Body of pancreas (tissue), 4 donors: ENCODE results near the gene CYP4F8. TPM values are rescaled to one million over a fixed set of nuclear protein-coding genes. Genes with fewer than 3 reads are reported as not detected.
A peak's percentile ranks its signal among the peaks of the same experiment; 100 is the strongest.
"Not testable (repeated sequence)": the region's sequence is repeated elsewhere in the genome, so short reads cannot be mapped to it uniquely, and the experiment has no call there.

Experiments used
- ATAC-seq: fragments of 150-250 bp; one replicate; pipeline ENCODE4 v1.9.1; 2016
- DNase-seq, 4 donors: peaks; one replicate each; pipeline ENCODE4 v3.0.0-alpha.2; 2019
- H3K27ac ChIP-seq, 4 donors: fragments of 200-600 bp; sonication (generic); 1 replicate in 3 of 4; 2 replicates in 1 of 4; pipeline versions ENCODE4 v1.5.1 to v1.6.1; 2016 to 2019; ENCODE audit warnings: mild to moderate bottlenecking in 1 of 4, mixed read lengths in 1 of 4, moderate library complexity in 1 of 4
- H3K27me3 ChIP-seq, 2 donors: fragments of 200-600 bp; sonication (generic); one replicate each; pipeline ENCODE4 v1.6.0; 2016; ENCODE audit warnings: mild to moderate bottlenecking in 1 of 2
- H3K36me3 ChIP-seq, 2 donors: fragments of 200-600 bp; sonication (generic); replicated peaks in 1 of 2; 2 replicates each; pipeline ENCODE4 v1.5.1; 2016; ENCODE audit warnings: low read depth in 2 of 2; ENCODE audit not compliant: insufficient read depth in 1 of 2
- H3K4me1 ChIP-seq: fragments of 200-600 bp; sonication (generic); one replicate; pipeline ENCODE4 v1.6.0; 2016
- H3K4me3 ChIP-seq, 2 donors: fragments of 200-600 bp; sonication (generic); 1 replicate in 1 of 2; 2 replicates in 1 of 2; pipeline ENCODE4 v1.5.1; 2016 to 2019
- H3K9me3 ChIP-seq, 3 donors: fragments of 200-600 bp; sonication (generic); 1 replicate in 2 of 3; 2 replicates in 1 of 3; pipeline ENCODE4 v1.5.1; 2016
- POLR2A ChIP-seq, 3 donors: fragments of 450-650 bp; IDR thresholded peaks; one replicate each; pipeline ENCODE4 v1.6.1; 2016; ENCODE audit warnings: antibody characterized with exemption in 3 of 3, mild to moderate bottlenecking in 2 of 3
- WGBS, 2 donors: methylation state at CpG; one replicate each; pipeline ENCODE4 v1.1.5; 2017; 5-methylcytosine and 5-hydroxymethylcytosine counted together
- intact Hi-C: fragments of 100-400 bp; cut with DNase I; formaldehyde crosslinking; loops from one replicate; pipeline ENCODE4 v1.15.1; 2023
- small RNA-seq: library from RNA; depleted of rRNA; stranded (forward); fragments of <200 nt; gene quantifications from one replicate; pipeline ENCODE3, GENCODE V24; 2016
- total RNA-seq, 2 donors: library from RNA; depleted of rRNA; stranded (reverse); fragments of >200 nt; gene quantifications; one replicate each; pipeline ENCODE4 v1.1.0, GENCODE V29; 2016
- TF ChIP-seq, protein P1 (sequence below), 7 experiments: fragments of 450-650 bp in 4 of 7; fragments of 200-600 bp in 3 of 7; sonication (generic) in 3 of 7; IDR thresholded peaks; one replicate each; pipeline ENCODE4 v1.5.1; 2016 to 2019; ENCODE audit warnings: antibody characterized with exemption in 7 of 7

Gene CYP4F8
- total RNA-seq, 2 donors from 2014 or later, result 0.26 TPM; not detected in 1

DNA sequence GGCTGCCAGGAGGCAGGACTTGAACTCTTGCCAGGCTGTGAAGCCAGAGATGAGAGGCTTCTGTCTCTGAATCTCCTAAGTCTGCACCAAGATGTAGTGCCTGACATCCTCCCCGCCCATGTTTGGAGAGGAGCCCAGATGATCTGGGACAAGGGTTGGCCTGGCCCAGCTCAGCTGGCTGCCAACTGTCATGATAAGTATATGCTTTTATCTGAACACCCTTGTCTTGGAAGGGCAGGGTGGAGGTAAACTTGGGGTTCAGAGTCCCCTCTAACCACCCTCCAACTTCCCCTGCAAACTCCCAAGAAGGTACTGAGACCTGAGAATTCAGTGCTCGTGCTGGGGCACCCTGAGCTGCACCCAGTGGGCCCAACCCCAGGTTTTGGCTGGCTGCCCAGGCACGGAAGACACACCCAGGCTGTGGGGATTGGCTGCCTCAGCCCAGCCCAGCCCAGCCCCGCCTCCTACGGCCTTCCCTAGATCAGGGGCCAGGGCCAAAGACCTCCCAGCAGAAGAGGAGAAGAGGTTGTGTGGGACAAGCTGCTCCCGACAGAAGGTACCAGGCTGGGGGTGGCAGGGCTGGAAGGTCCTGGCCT lies 57.7 kb downstream of the CYP4F8 start, which contains the start of gene CYP4F12:
Gene CYP4F12, plus strand, starts transcription at position 508 of the 596 bp plus-strand sequence. CDS start 443 bp downstream, outside the sequence.
- Histone ChIP-seq H3K9me3 (no peaks in the 10 kb centered on the region), H3K27ac (peak within 1 kb of the TSS in 1 of 4 donors; percentile 17), H3K27me3 (no peaks in the 10 kb centered on the region), H3K36me3 (no peaks in the 10 kb centered on the region), H3K4me3 (no peak within 1 kb of the TSS), H3K4me1 (peaks cover 5% of the 10 kb centered on the region)
- TF ChIP-seq POLR2A (IDR thresholded peaks at IDR 0.05), result no peak
- TF ChIP-seq, protein P1, sequence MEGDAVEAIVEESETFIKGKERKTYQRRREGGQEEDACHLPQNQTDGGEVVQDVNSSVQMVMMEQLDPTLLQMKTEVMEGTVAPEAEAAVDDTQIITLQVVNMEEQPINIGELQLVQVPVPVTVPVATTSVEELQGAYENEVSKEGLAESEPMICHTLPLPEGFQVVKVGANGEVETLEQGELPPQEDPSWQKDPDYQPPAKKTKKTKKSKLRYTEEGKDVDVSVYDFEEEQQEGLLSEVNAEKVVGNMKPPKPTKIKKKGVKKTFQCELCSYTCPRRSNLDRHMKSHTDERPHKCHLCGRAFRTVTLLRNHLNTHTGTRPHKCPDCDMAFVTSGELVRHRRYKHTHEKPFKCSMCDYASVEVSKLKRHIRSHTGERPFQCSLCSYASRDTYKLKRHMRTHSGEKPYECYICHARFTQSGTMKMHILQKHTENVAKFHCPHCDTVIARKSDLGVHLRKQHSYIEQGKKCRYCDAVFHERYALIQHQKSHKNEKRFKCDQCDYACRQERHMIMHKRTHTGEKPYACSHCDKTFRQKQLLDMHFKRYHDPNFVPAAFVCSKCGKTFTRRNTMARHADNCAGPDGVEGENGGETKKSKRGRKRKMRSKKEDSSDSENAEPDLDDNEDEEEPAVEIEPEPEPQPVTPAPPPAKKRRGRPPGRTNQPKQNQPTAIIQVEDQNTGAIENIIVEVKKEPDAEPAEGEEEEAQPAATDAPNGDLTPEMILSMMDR (IDR thresholded peaks at IDR 0.05), result no peak
- peak; percentile 48 to 66 (median 62) for DNase-seq
- WGBS, 2 donors, result 37 to 42% methylated on average over 5 to 6 of the region's 6 CpGs
- peak; percentile 71 for ATAC-seq
- intact Hi-C loops, result no loop called here

DNA sequence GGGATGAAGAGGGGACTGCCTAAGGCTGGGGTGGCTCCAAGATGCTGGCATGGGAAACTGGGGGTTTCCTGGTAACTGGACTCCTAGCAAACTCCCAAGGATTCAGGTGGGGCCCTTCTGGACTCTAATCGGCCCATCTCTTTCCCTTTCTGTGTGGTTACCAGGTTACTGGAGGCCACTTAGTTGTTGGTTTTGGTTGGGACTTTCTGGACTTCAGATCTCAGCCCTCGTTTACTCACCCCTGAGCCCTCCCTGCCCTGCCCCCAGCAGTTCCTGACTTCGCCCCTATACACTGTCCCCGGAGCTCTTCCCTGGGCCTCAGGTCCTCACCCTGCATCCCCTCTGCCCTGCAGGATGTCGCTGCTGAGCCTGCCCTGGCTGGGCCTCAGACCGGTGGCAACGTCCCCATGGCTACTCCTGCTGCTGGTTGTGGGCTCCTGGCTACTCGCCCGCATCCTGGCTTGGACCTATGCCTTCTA lies 58.2 kb downstream of the CYP4F8 start:
- Histone ChIP-seq H3K27me3 (no peaks in the 10 kb centered on the region), H3K36me3 (no peaks in the 10 kb centered on the region), H3K4me1 (peaks cover 5% of the 10 kb centered on the region), H3K4me3 (no peak overlapping the region), H3K9me3 (no peaks in the 10 kb centered on the region), H3K27ac (peak overlapping the region in 1 of 4 donors; percentile 17)
- TF ChIP-seq, protein P1 (IDR thresholded peaks at IDR 0.05), result no peak
- TF ChIP-seq POLR2A (IDR thresholded peaks at IDR 0.05), result no peak
- ATAC-seq (no peak), DNase-seq (no peak)
- 33 to 39% methylated on average over 9 of the region's 9 CpGs for WGBS, 2 donors
- intact Hi-C loops, result no loop called here

DNA sequence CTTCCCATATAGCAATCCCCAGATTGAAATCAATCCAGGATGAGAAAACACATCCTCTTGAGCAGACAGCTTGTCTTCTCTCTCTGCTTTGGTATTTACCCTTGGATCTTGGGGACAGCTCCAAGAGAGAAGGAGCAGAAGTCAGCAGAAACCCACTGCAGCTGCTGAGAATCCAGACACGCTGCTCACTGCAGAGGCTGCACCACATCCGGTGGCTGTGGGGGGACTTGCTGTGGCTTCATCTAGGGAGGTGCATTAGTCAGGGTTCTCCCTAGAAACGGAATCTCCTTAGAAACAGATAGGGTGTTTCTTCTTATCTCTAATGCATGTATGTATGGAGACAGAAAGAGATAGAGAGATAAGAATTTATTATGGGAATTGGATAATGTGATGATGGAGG lies 60.5 kb downstream of the CYP4F8 start:
- Histone ChIP-seq H3K27me3 (no peaks in the 10 kb centered on the region), H3K4me1 (peaks cover 5% of the 10 kb centered on the region), H3K9me3 (no peaks in the 10 kb centered on the region), H3K36me3 (no peaks in the 10 kb centered on the region), H3K4me3 (no peak overlapping the region), H3K27ac (no peak overlapping the region)
- DNase-seq (no peak), ATAC-seq (no peak)
- intact Hi-C loops, result no loop called here
- no peak for TF ChIP-seq POLR2A (IDR thresholded peaks at IDR 0.05)
- TF ChIP-seq, protein P1 (IDR thresholded peaks at IDR 0.05), result no peak
- 53 to 64% methylated on average over 3 of the region's 3 CpGs for WGBS, 2 donors

DNA sequence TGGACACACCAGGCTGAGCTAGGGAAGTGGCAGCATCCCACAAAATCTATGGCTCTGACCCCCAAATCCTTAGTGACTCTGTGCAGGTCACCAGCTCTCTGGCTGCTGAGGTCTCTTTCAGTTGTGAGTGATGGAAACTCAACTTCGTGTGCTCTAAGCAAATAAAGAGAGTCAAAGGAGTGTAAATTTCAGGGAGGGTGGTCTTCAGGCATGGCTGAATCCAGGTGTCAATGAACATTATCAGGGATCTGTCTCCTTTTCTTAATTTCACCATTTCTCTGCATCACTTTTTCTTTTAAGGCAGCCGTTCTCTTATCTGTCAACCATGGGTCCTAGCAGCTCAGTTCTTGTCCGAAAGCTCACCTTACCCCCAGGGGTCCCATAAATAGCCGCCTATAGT lies 64.1 kb downstream of the CYP4F8 start:
- no peak for TF ChIP-seq POLR2A (IDR thresholded peaks at IDR 0.05)
- TF ChIP-seq, protein P1 (IDR thresholded peaks at IDR 0.05), result no peak
- WGBS, 2 donors, result 9 to 12% methylated on average over 4 of the region's 4 CpGs
- H3K27ac ChIP-seq, result no peak overlapping the region
- H3K27me3 ChIP-seq, result no peaks in the 10 kb centered on the region
- H3K4me3 ChIP-seq, result no peak overlapping the region
- no peaks in the 10 kb centered on the region for H3K4me1 ChIP-seq
- intact Hi-C loops, result no loop called here
- no peaks in the 10 kb centered on the region for H3K36me3 ChIP-seq
- H3K9me3 ChIP-seq, result no peaks in the 10 kb centered on the region
- DNase-seq (no peak), ATAC-seq (no peak)

DNA sequence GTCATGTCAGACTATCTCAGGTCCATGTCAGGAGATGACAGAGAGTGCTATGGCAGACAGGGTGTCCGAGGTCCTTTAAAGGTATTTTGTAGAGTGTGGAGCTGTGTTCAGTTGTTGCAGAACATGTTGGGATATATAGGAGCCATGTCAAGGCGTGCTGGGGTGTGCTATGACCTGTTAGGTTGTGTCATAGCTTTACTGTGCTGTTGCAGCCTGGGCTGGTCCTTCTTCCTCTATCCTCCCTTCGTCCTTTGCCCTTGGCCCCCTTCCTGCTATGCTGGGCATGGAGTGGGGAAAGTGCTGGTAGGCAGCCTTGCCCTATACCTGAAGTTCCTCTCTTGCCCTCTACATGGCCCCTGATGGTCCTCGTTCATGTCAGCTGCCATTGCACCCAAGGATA lies 64.8 kb downstream of the CYP4F8 start:
- DNase-seq, H3K27me3 ChIP-seq, H3K9me3 ChIP-seq, H3K4me3 ChIP-seq, H3K27ac ChIP-seq, intact Hi-C loops, H3K4me1 ChIP-seq, ATAC-seq, H3K36me3 ChIP-seq: not testable (repeated sequence)
- 34 to 51% methylated on average over 3 to 4 of the region's 4 CpGs for WGBS, 2 donors

Small RNA genes within 50 kb of the gene (small RNA-seq; reads per million reads assigned to genes)
- not detected for gene AD000091.1

Other genes starting within 250 kb of the CYP4F8 start
- gene AKAP8, start 235.4 kb upstream of the CYP4F8 start, total RNA-seq, result 10 to 100 TPM; 11.2 to 19.4 TPM
- 100 to 1,000 TPM; 147 to 196 TPM for gene AKAP8L, start 196.2 kb upstream of the CYP4F8 start, total RNA-seq
- 100 to 1,000 TPM in 1 of 2 donors, 10 to 100 TPM in 1; 16.1 to 111 TPM for gene WIZ, start 165.3 kb upstream of the CYP4F8 start, total RNA-seq
- gene RASAL3, start 150.7 kb upstream of the CYP4F8 start, total RNA-seq, result 1 to 10 TPM; 2.6 to 3.6 TPM
- not detected for gene PGLYRP2, start 135.7 kb upstream of the CYP4F8 start, total RNA-seq
- gene CYP4F22, start 106.7 kb upstream of the CYP4F8 start, total RNA-seq, result not detected
- 1 to 10 TPM in 1 of 2 donors, under 1 TPM in 1; 0.33 to 2.6 TPM for gene CYP4F3, start 25.7 kb downstream of the CYP4F8 start, total RNA-seq
- gene CYP4F12, start 57.9 kb downstream of the CYP4F8 start, total RNA-seq, result 10 to 100 TPM in 1 of 2 donors, not detected in 1; 15.8 TPM
- gene OR10H2, start 112.8 kb downstream of the CYP4F8 start, total RNA-seq, result not detected
- not detected for gene OR10H3, start 122.8 kb downstream of the CYP4F8 start, total RNA-seq
- not detected for gene OR10H5, start 172.4 kb downstream of the CYP4F8 start, total RNA-seq
- not detected for gene OR10H1, start 200.4 kb downstream of the CYP4F8 start, total RNA-seq